Thoracic aorta (tissue), 2 donors: ENCODE results near the gene CLSTN2. TPM values are rescaled to one million over a fixed set of nuclear protein-coding genes. Genes with fewer than 3 reads are reported as not detected.

Experiments used
- ATAC-seq: fragments of 150-250 bp; one replicate; pipeline ENCODE4 v1.8.0; 2017; ENCODE audit warnings: low read depth; ENCODE audit not compliant: insufficient number of reproducible peaks, low FRiP score
- DNase-seq: peaks from one replicate; pipeline ENCODE4 v3.0.0-alpha.2; 2020; ENCODE audit warnings: low spot score
- H3K27ac ChIP-seq, 2 donors: fragments of 200-600 bp; sonication (generic); 1 replicate in 1 of 2; 2 replicates in 1 of 2; pipeline ENCODE4 v1.5.1; 2016; ENCODE audit warnings: mild to moderate bottlenecking in 2 of 2, moderate library complexity in 2 of 2
- H3K27me3 ChIP-seq: fragments of 200-600 bp; sonication (generic); replicated peaks from 2 replicates; pipeline ENCODE4 v1.6.0; 2016; ENCODE audit warnings: mild to moderate bottlenecking; ENCODE audit not compliant: insufficient read depth
- H3K36me3 ChIP-seq: fragments of 200-600 bp; sonication (generic); one replicate; pipeline ENCODE4 v1.5.1; 2016
- H3K4me1 ChIP-seq, 2 donors: fragments of 200-600 bp; sonication (generic); 1 replicate in 1 of 2; 2 replicates in 1 of 2; pipeline versions ENCODE4 v1.5.1 to v1.6.0; 2016; ENCODE audit warnings: low read depth in 2 of 2, mild to moderate bottlenecking in 1 of 2; ENCODE audit not compliant: control insufficient read depth in 1 of 2
- H3K4me3 ChIP-seq: fragments of 200-600 bp; sonication (generic); 2 replicates; pipeline ENCODE4 v1.5.1; 2016; ENCODE audit warnings: mild to moderate bottlenecking
- H3K9me3 ChIP-seq: fragments of 200-600 bp; sonication (generic); 2 replicates; pipeline ENCODE4 v1.5.1; 2016
- CTCF ChIP-seq: fragments of 200-600 bp; sonication (generic); IDR thresholded peaks from one replicate; pipeline ENCODE4 v1.5.1; 2019; ENCODE audit warnings: antibody characterized with exemption
- total RNA-seq, 2 donors: library from RNA; depleted of rRNA; stranded (reverse); fragments of >200 nt; gene quantifications; one replicate each; pipeline versions ENCODE4 v1.1.0 to v1.2.3, GENCODE V29; 2016

Gene CLSTN2
- total RNA-seq, 2 donors from 2014 or later: 7.6 to 15.7 TPM

GRCh38 chr3:140092848-140093536 lies 158.0 kb downstream of the CLSTN2 start:
- peaks cover 0 to 12% of the 10 kb centered on the region in 2 donors for H3K4me1 ChIP-seq
- H3K27ac ChIP-seq: no peak overlapping the region
- no peaks in the 10 kb centered on the region for H3K9me3 ChIP-seq
- TF ChIP-seq CTCF: no peak
- ATAC-seq (no peak), DNase-seq (no peak)
- H3K27me3 ChIP-seq: no peaks in the 10 kb centered on the region
- no peaks in the 10 kb centered on the region for H3K36me3 ChIP-seq
- no peak overlapping the region for H3K4me3 ChIP-seq

GRCh38 chr3:140093742-140094141 lies 158.8 kb downstream of the CLSTN2 start:
- Histone ChIP-seq H3K9me3 (no peaks in the 10 kb centered on the region), H3K27me3 (no peaks in the 10 kb centered on the region), H3K4me1 (peaks cover 0 to 12% of the 10 kb centered on the region in 2 donors), H3K36me3 (no peaks in the 10 kb centered on the region), H3K4me3 (no peak overlapping the region), H3K27ac (no peak overlapping the region)
- no peak for TF ChIP-seq CTCF
- ATAC-seq (no peak), DNase-seq (peak; percentile 52)

GRCh38 chr3:140094487-140094886 lies 159.5 kb downstream of the CLSTN2 start:
- no peaks in the 10 kb centered on the region for H3K36me3 ChIP-seq
- ATAC-seq: no peak
- H3K9me3 ChIP-seq: no peaks in the 10 kb centered on the region
- DNase-seq: no peak
- TF ChIP-seq CTCF: no peak
- peaks cover 0 to 12% of the 10 kb centered on the region in 2 donors for H3K4me1 ChIP-seq
- H3K4me3 ChIP-seq: no peak overlapping the region
- H3K27me3 ChIP-seq: no peaks in the 10 kb centered on the region
- H3K27ac ChIP-seq: no peak overlapping the region

GRCh38 chr3:140096037-140096436 lies 161.1 kb downstream of the CLSTN2 start:
- no peak overlapping the region for H3K27ac ChIP-seq
- ATAC-seq: no peak
- no peak for TF ChIP-seq CTCF

GRCh38 chr3:140097874-140098635 lies 163.1 kb downstream of the CLSTN2 start:
- H3K4me1 ChIP-seq: peaks cover 0 to 12% of the 10 kb centered on the region in 2 donors
- H3K9me3 ChIP-seq: no peaks in the 10 kb centered on the region
- ATAC-seq (no peak), DNase-seq (no peak)
- H3K27me3 ChIP-seq: no peaks in the 10 kb centered on the region
- no peak overlapping the region for H3K4me3 ChIP-seq
- no peak for TF ChIP-seq CTCF
- no peak overlapping the region for H3K27ac ChIP-seq
- H3K36me3 ChIP-seq: no peaks in the 10 kb centered on the region

More at GRCh38 chr3:140096037-140096436, 161.1 kb downstream of the CLSTN2 start:
- Histone ChIP-seq H3K9me3 (no peaks in the 10 kb centered on the region), H3K36me3 (no peaks in the 10 kb centered on the region), H3K27me3 (no peaks in the 10 kb centered on the region), H3K4me3 (no peak overlapping the region), H3K4me1 (peaks cover 0 to 12% of the 10 kb centered on the region in 2 donors)
- no peak for DNase-seq
